ENCODE data around the gene BYSL. TPM values are rescaled to one million over a fixed set of nuclear protein-coding genes. Genes with fewer than 3 reads are reported as not detected.

Gene BYSL
- polyA plus RNA-seq, 1 donor: 36.7 TPM

DNA sequence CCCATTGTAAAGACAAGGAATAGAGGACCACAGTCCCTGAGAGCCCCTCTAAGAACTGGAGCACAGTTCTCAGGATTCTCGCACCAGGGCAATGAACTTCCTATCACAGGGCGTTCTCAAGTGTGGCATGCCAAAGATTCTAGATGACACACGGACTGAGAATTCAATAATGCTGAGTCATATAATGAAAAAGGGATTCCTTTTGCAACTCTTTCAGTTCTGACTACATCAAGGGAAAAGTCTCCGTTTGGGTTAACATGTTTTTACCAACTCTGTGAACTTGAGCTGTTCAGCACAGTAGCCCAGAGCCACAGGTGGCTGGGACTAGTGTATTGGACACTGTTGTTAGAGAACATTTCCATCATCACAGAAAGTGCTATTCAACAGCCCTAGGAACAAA lies 3.8 kb upstream of the BYSL start:
- no peak for DNase-seq

DNA sequence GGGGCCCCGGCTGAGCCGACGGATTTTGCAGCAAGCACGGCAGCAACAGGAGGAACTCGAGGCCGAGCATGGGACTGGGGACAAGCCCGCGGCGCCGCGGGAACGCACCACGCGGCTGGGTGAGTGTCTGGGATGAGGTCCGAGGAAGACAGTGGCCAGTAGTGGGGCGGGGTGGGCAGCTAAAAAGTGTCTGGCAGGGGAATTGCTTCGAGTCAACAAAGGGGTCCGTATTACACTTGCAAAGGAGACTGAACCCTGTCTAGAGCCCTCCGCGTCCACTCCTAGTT lies 356 bp downstream of the BYSL start:
- no peak for DNase-seq

DNA sequence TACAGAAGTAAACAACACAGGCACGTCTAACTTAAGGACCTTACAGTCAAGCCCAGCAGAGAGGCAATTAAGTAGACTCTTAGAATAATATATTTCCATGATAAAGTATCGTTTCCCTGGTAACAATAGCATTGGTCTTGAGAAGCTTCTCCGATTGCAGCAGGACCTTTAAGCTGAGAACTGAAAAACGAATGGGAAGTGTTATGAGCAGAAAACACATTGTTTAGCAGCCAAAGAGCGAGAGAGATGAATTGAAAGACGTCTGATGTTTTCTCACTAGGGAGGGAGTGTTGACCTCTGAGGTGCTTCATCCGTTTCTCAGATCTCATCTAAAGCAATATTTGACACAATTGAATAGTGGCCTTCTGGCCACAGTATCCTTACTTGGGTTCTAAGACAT lies 855 bp downstream of the BYSL start:
- DNase-seq: no peak

DNA sequence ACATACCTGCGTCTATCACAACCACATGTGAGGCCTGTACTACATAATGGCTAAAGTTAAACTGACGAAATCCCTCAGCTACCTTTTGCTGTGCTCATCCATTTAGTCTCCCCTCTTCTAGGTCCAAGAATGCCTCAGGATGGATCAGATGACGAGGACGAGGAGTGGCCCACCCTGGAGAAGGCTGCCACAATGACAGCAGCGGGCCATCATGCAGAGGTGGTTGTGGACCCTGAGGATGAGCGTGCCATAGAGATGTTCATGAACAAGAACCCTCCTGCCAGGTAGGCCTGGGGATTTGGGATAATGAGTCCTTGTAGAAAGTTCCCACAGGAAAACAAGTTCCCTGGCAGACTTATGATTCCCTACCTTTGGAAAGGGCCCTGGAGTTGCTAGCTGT lies 6.0 kb downstream of the BYSL start:
- no peak for DNase-seq

DNA sequence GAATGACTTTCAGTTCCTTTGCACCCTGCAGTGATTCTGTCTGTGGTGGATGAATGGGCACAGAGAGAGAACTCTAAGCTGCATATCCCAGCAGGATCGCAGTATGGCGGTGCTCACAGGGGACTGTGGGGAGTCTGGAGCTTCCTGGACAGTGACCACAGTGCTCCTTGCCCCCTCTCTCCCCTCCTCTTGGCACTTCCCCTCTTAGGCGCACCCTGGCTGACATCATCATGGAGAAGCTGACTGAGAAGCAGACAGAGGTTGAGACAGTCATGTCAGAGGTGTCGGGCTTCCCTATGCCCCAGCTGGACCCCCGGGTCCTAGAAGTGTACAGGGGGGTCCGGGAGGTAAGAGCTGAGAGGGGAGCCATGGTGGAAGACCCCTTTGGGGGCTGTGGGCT lies 8.6 kb downstream of the BYSL start:
- no peak for DNase-seq

DNA sequence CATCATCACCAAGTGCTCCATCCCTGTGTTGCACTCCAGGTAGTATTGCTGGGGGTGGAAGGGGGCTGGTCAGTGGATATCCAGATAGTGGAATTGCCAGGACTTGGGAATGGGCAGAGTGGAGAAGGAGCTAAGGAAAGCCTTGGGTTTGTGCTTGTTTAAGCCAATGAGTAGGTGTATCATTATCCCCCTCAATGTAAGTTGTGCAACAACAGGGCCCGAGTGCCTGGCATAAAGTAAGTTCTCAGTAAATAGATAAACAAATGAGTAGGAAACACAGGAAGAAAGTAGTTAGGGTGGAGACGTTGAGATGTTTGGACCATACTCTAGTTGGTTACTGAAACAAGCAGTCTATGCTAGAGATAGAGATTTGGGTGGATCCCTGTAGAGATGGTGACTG lies 10.5 kb downstream of the BYSL start:
- DNase-seq: no peak

DNA sequence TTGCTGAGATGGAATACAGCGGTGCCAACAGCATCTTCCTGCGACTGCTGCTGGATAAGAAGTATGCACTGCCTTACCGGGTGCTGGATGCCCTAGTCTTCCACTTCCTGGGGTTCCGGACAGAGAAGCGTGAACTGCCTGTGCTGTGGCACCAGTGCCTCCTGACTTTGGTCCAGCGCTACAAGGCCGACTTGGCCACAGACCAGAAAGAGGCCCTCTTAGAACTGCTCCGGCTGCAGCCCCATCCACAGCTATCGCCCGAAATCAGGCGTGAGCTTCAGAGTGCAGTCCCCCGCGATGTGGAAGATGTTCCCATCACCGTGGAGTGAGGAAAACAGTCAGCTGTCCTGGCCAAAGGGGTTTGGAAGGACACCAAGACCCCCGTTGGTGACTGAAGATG lies 11.1 kb downstream of the BYSL start:
- DNase-seq: no peak

DNA sequence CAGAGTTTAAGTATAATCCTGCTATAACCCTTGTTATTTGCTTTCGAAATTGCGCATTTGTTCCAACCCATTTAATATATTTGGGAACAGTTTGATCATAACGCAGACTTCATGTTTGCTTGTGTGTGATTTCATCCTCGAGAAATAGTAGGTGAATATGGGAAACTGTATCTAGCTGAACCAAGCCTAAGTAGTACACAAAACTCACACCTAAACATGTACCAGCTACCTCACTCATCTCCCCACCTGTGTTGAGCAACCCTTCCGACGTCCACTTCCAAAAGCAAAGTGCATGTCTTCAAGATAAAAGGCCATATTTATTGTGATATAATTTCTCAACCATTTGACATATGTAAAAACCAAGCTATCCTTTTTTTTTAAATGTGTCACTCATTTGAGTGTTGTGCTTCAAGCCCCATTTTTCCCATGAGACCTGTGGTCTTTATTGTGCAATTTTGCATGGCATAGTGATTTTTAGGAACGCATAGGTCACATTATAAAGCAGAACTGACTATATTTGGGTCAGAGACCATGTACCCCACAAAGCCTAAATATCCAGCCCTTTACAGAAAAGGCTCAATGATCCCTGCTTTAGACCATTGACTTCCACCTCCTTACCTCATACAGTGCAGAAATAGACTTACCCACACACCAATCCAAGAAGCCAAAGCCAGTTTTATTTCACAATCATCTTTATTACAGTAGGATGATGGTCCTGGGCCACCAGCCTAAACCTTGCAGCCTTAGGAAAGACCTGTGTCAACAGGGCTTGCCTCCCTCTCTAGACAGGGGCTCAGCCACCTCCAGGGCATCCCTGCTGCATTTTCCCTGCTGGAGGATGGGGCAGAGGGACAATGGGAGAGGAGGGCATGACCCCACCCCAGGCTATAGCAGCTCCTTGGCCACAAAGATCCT lies 13.2 kb downstream of the BYSL start:
- no peak for DNase-seq

DNA sequence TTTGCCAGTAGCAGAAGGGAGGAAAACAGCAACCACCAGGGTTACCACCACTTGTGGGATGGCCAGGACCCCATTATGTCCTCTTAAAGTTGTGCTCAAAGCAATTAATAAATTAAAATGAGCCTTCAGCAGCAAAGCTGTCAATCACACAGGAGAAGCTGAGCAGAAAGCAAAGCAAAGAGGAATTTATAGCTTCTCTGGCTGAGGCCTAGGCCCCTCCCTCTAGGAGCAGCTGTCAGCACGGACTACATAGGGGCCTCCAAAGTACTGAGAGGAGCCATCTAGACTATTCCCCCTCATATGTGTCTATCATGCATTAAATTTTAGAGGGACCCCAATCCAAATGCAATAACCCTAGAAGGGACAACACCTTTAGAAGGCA lies 13.9 kb downstream of the BYSL start:
- no peak for DNase-seq

DNA sequence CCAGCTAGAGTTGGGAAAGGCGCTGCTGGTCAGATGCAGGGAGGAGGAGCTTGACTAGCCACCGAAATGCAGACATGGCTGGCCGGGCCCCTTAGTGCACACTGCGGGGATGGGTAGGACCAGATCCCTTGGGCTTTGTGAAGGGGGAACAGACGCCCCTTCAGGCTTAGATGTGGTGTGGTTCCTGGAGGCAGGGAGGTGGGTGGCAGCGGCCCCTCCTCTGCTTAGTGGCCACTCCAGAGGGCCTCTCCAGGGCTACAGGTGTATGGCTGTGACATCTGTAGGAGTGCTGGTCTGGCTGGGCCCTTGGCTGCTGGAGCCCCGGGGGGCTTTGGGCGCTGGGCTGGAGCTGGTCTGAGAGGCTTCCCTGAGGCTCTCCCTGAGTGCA lies 14.4 kb downstream of the BYSL start:
- DNase-seq: no peak

DNA sequence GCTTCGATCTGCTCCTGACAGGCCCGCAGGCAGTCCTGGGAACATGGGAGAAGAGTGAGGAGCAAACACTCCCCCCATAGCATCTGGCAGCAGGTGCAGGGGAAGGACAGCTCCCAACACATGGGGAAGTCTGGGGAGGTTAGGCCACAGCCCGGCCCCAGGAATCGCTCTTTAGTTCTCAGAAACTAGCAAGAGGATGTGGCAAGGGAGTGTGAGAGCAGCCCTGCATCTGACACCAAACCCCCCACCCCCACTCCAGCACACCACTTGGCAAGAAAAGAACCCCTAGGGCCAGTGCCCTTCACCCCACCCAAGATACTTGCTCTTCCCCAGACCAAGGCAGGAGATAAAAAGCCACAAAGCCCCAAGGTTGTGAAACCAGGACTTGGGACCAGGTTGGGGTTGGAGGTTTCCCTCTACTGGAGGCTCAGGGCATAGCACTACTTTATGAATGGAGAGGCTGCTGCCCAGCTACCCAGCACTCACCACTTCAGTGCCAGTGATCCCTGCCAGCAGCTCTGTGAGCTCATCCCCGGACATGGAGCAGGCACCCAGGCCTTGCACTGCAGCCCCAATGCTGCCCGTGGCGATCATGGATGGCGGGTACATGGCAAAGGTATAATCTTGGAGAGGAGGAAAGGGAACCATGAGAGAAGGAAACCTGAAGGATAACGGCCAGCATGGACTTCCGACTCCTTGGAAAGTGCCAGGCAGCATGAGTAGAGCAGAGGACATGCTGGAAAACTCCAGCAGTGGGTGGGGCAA lies 15.0 kb downstream of the BYSL start:
- peak; percentile 56 for DNase-seq

DNA sequence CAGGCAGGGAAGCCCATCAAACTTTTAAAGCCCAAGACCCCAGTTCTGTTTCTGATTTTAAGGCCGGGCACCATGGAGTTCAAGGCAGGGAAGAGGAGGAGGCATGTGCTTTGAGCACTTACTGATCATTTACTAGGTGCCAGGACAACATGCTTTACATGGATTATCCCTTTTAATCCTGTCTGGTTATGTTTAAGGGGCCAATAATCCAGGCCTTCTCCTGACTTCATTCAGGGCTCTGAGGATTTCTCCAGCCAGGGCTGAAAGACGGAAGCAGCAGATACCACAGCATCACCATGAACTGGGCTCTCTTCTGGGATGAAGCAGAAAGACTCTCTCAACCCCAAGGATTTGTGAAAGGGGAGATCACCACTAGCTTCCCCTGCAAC lies 16.2 kb downstream of the BYSL start:
- no peak for DNase-seq

DNA sequence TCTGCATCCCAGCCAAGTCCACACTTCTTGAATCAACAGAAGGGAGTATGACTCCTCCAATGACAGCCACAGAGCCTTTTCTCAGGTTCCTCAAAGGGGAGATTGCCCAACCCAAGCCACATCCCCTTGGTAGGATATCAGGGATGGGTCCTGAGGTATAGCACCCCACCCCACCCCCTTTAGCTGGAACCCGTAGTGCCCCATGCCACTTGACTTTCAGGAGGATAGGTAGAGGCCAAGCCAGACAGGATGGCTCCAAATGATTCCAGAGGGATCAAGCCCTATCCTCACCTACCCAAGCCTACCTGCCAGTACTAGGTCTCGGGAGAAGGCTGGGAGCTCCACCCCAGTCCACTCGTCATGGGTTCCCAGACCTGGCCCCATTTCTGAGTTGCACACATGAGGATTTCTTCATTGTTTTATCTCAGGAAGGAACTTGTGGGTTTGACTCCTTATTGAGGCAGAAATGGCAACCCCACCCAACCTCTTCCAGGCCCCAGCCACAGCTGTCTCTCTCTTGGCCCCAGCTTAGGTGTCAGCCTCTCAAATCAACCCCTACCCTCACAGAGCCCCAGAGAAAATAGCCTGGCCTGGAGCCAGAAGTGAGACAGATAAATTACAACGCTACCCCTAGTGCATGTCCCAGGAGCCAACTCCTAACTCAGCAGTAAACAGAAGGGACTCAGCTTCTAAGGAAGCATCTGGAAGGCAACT lies 16.7 kb downstream of the BYSL start:
- DNase-seq: no peak

DNA sequence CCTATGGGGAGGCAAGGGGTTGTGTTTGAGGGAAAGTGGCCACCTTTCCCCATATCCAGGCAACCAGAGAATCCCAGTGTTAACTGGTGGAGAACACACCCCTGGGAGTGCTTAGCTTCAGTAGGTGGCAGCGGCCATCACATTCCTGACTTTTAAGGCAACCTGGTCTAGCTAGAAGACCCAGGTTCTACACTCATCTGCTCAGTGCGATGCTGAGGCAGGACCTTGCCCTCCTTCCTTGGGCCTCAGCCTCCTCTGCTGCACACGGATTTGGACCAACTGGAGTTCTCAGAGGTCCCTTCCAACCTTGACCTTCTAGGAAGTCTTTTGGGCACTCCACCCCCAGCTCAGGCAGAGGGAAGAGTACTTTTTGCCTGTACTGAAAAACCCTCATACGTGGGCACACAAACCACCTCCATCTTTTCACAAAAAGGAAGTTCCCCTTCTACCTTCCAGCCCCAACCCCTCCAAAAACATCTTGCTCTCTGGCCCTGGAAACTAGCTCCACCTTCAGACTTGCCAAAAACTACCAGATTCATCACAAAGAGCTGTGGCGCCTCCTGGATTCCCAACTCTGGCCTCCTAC lies 17.4 kb downstream of the BYSL start:
- no peak for DNase-seq

DNA sequence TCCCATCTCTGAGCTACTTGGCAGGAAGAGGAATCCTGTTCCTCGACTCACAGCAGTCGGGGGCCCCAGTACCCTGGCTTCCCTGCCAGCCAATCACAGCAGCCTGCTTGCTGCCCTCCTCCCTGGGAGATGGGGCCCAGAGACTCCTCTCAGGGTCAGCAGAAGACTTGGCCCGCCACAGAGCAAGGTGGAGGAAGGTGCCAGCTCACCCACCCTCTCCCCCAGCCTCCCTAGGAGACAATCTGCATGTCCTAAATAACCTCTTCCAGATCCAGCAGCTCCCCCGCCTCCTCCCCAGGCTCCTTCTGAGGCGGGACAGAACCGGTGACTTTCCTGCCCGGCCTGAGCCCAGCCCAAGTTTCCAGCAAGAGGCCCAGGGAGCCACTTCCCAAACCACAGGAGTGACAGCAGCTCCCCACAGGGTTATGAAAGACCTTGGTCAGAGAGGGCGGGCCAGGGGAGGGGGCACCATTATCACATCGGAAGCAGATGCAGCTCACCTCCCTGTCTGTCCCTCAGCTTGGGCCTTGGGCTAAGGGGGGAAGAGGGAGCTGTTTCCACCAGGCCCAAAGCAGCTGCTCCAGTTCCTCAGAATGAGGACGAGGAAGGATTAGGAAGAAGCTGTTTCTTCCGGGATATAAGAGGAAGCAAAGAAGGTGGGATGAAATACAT lies 18.0 kb downstream of the BYSL start:
- no peak for DNase-seq

DNA sequence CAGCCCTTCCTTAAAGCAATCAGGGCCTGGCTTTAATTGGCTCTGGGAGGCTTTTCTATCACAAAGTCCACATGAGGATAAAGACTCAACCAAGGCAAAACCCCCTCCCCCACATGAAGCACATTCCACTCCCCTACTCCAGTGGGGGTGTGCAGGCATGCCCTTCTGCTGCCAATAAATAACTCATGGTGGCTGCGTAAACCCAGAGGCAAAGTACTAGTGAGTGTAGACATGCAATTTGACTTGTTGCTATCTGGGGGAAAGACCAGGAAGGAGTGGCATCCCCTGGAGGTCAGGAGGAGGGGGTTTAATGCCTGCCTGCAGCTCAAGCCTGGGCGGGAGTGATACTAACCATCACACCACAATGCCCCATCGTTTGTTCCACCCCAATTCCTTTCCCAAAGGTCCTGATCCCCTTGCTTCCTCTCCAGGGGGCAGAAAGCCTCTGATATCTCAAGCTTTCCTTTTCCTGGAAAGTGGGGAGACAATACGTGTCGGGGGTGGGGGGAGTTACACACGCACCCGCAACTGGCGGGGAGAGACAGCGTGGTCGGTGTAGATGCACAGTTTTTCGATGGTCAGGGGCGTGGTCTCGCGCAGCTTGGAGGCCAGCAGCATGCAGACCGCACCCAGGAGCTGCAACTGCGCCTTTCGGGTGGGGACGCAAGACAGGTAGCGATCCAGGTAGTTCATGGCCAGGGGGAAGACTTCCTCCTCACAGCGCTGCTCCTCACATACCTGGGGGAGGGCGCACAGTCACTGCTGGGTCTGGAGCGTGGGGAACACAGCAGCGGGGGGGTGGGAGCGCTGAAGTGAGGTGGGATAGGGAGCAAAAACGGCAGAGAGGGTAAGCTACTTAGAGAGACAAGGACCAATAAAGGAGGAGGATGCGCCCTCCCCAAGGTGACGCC lies 18.8 kb downstream of the BYSL start:
- no peak for DNase-seq

DNA sequence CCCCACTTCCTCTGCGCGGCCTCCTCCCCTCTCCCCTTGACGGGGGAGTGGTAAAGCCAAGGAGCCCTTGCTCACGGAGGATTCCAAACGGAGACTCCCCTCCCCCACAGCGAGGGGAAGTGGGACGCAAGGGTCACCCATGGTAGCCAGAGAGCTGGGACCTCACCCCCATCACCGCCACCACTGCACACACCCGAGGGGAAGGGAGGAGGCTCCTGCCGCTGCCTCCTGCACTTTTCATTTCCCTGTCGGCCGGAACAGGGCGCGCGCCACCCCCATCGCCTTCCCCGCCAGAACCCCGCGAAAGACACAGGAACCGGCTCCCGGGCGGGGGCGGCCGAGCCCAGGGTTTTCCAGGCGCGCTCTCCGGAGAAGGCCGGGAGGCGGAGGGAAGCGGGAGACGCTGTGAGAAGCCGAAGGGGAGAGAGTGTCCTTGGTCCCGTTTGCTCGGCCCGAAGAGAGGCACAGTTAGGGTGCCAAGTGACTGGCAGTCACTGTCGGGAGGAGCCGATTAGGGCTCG lies 19.5 kb downstream of the BYSL start:
- DNase-seq: peak; percentile 40

DNA sequence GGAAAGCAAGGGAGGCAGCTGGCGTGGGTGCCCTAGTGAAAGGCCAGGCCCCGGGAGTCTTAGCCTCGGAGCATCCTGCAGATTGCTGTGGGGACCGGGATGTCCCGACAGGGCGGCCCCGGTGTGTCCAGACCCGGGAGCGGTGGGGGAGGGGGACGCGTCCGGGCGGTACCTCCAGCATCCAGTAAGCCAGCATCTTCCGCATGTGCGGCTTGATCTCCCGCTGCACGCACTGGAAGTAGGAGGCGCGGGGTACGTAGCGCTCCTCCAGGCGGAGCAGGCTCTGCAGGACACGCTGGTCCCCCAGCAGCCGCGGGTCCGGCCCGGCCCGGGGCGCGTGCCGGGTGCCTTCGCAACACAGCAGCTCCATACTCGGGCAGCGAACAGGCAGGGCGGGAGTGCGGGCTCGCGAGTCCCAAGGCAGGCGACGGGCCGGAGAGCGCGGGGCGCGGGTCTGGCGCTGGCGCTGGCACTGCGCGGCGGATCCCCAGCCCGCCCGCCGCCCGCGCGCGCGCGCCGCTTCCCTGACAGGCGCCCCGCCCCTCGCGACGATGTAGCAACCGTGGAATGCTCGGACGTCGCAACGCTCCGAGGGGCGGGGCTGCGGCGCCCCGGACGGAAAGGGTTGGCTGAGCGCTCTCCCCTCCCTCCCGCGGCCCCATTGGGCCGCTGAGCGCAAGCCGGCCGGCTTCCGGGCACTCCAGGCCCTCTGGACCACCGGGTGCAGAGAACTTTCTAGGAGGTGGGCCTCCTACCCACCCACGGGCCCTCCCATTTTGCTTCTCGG lies 20.2 kb downstream of the BYSL start, which contains the start of gene CCND3:
CCND3 (minus strand) TSS at position 529 of the 787 bp plus-strand sequence; CDS start at position 370, 159 bp downstream.
- peak; percentile 92 for DNase-seq

DNA sequence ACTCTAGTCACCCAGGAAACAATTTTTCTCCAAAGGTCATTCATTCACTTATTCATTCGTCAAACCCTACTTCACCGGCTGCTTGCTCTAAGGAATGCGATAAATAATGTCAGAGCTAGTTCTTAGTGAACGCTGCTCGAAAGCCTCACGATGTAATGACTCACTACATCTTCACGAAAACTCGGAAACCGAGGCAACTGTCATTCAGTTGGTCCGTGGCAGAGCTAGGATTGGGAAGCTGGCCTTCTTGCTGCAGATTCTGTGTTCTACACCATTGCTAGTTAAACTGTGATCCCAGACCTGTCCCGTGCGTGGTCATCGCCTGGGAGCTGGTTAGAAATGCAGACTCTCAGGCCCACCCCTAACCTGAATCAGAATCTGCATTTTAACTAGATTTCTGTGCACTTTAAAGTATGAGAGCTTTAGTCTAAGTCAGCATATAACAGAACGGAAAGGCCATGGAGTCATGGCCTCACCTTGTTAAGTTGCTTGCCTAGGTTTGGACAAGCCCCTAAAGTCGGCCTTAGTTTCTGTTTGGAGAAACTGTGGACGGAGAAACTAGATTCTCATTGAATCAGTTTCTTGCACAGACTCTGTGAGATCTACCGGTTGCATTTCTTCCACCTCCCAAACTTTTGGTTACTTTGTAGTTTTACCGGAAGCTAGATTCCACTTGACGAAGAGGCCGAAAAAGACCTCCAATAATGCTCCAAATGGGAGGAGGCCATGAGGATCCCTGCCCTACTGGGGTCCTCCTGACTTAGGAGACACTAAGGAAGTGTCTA lies 21.0 kb downstream of the BYSL start:
- DNase-seq: no peak

All from hindlimb muscle (tissue), 1 donor.